ENCODE data around the gene SLITRK4.

- TF ChIP-seq POLR2A (IDR thresholded peaks at IDR 0.05; ENCODE audit: low read length) (no peak), GATA1 (IDR thresholded peaks at IDR 0.05; ENCODE audit: low read depth, low read length) (no peak)
Observed at GRCh38 chrX:143636831-143637230, 930 bp upstream of the SLITRK4 start.

Data from erythroblast (primary cell).